Fibroblast of lung (primary cell): ENCODE measurements around the gene SNRPA.

ENCODE experiments used
- CTCF ChIP-seq, 2 donors: IDR thresholded peaks in 1 of 2; conservative IDR thresholded peaks in 1 of 2; 1 replicate in 1 of 2; 2 replicates in 1 of 2; pipeline ENCODE4 v1.5.1; 2011 to 2012; ENCODE audit warnings: low read length in 2 of 2, control low read depth in 1 of 2, inconsistent platforms in 1 of 2, low read depth in 1 of 2, mild to moderate bottlenecking in 1 of 2
- EZH2 ChIP-seq: IDR thresholded peaks from 2 replicates; pipeline ENCODE4 v1.5.1; 2012; ENCODE audit warnings: low read length, control low read depth, mild to moderate bottlenecking; ENCODE audit errors: missing control alignments

DNA sequence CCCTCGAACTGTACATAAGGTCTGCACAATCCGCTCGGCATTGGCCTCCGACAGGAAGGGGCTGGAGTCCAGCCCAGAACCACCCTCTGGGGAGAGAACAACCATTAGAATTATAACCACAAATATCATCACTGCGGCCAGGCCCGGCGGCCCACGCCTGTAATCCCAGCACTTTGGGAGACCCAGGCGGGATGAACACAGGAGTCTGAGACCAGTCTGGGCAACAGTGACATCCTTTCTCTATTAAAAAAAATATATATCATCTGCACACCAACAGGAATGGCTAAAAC, 45.7 kb upstream of the SNRPA start:
- TF ChIP-seq CTCF (conservative IDR thresholded peaks at IDR 0.05 in 1 of 2, IDR thresholded peaks at IDR 0.05 in 1 of 2; ENCODE audit: low read depth in 1 of 2, low read length in 2 of 2): no peak
- no peak for TF ChIP-seq EZH2
